K562 (cell line): Measurements from ENCODE around the gene RBBP5. TPM values are rescaled to one million over a fixed set of nuclear protein-coding genes. Genes with fewer than 3 reads are reported as not detected.
A peak's percentile ranks its signal among the peaks of the same experiment; 100 is the strongest.

Experiments
- ARID4B ChIP-seq: sonication (generic); formaldehyde crosslinking; IDR thresholded peaks from 2 replicates; pipeline ENCODE4 v1.8.0; 2022; ENCODE audit warnings: mild to moderate bottlenecking, missing genetic modification reagents
- CUX1 ChIP-seq: fragments of 200-800 bp; sonication (Bioruptor generic); IDR thresholded peaks from 2 replicates; pipeline ENCODE4 v1.6.1; 2016; ENCODE audit warnings: missing genetic modification characterization, missing compliant biosample characterization
- ETV1 ChIP-seq: fragments of 450-650 bp; conservative IDR thresholded peaks from 2 replicates; pipeline ENCODE4 v1.6.1; 2016; ENCODE audit warnings: missing genetic modification characterization, control low read depth, low read depth, missing compliant biosample characterization
- EWSR1 ChIP-seq: fragments of 450-650 bp; IDR thresholded peaks from 2 replicates; pipeline ENCODE4 v1.6.1; 2018; ENCODE audit warnings: borderline replicate concordance, mild to moderate bottlenecking, low read depth, moderate library complexity; ENCODE audit not compliant: partially characterized antibody
- HBP1 ChIP-seq: fragments of 450-650 bp; formaldehyde crosslinking; IDR thresholded peaks from 2 replicates; pipeline ENCODE4 v1.4.0; 2022; ENCODE audit warnings: missing genetic modification characterization
- TAL1 ChIP-seq: fragments of 450-650 bp; IDR thresholded peaks from 2 replicates; pipeline ENCODE4 v1.6.1; 2016; ENCODE audit warnings: mild to moderate bottlenecking
- polyA plus RNA-seq, 8 experiments: library from polyadenylated mRNA; depleted of rRNA in 4 of 8; stranded (reverse) in 5 of 8; unstranded in 3 of 8; fragments of >200 nt; fragmentation: Nextera tagmentation in 2 of 8; fragmentation: Illumina TruSeq in 1 of 8; extraction: Ambion mirVana in 2 of 8; extraction: Trizol in 1 of 8; gene quantifications; 2 replicates each; pipeline versions ENCODE4 v1.2.1 to v1.2.3, GENCODE V29; 2011 to 2014; ENCODE audit warnings: inconsistent platforms in 1 of 8, missing spikeins in 1 of 8
- total RNA-seq, 7 experiments: library from RNA; depleted of rRNA in 6 of 7; stranded (reverse); fragments of >200 nt in 6 of 7; fragmentation: Illumina TruSeq in 2 of 7; extraction: Trizol in 2 of 7; gene quantifications; 2 replicates each; pipeline versions ENCODE4 v1.2.1 to v1.2.3, GENCODE V29; 2011 to 2021; ENCODE audit warnings: low replicate concordance in 1 of 7

The RBBP5 gene
- total and polyA plus RNA-seq, 9 of the 15 experiments (the other 6 are each of a cell fraction or from before 2014, with no cell fraction given), result 17.2 to 37.4 (median 28.4) TPM

DNA sequence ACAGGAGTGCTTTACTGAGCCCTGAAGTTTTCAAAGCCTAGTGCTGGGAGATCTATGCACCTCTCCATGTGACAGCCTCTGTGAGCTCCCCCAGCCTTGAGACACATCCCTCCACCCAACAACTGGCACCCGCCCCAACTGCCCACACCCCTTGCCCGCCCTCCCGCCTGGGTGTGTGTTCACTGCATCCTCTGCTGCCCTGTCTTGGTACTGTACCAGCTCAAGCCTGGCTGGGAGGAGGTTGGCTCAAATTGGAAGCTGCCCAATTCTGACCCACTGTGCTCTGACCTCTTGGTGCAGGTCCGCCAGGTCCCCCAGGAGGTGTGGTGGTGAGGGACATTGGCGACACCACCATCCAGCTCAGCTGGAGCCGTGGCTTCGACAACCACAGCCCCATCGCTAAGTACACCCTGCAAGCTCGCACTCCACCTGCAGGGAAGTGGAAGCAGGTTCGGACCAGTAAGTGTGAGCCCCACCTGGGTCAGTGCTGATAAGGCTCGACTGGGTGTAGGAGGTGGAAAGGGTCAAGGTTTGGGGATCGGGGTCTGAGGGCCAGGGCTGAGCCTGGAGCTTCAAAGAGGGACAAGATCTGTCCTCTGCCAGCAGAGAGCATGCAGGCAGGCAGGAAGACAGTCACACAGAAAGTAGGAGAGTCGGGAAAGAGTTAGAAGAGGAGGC is 55.5 kb downstream of the RBBP5 start (continued):
- TF ChIP-seq ETV1 (tag) (no peak), CUX1 (CRISPR knock-in tag) (no peak), HBP1 (no peak), TAL1 (peak; percentile 28; the same call in 1 of the 2 replicates), EWSR1 (no peak), ARID4B (CRISPR knock-in tag) (no peak)
